Smooth muscle cell (in vitro differentiated cells): ENCODE results near the gene ACIN1. TPM values are rescaled to one million over a fixed set of nuclear protein-coding genes. Genes with fewer than 3 reads are reported as not detected.
A peak's percentile ranks its signal among the peaks of the same experiment; 100 is the strongest.

Experiments
- DNase-seq: peaks from one replicate; lab custom pipeline; 2025; ENCODE audit not compliant: unreplicated experiment; lab: John Stamatoyannopoulos, UW
- H2AFZ ChIP-seq: fragments of 200-600 bp; sonication (generic); 2 replicates; pipeline ENCODE4 v1.6.0; 2016; ENCODE audit warnings: antibody characterized with exemption, low read depth, mild to moderate bottlenecking
- H3F3A ChIP-seq: fragments of 200-600 bp; sonication (generic); 2 replicates; pipeline ENCODE4 v1.6.0; 2017; ENCODE audit warnings: antibody characterized with exemption, low read depth
- H3K27ac ChIP-seq: fragments of 200-600 bp; sonication (generic); 2 replicates; pipeline ENCODE4 v1.5.1; 2016; ENCODE audit warnings: low read depth, mild to moderate bottlenecking
- H3K27me3 ChIP-seq: fragments of 200-600 bp; sonication (generic); 2 replicates; pipeline ENCODE4 v1.6.1; 2016; ENCODE audit warnings: low read depth, mild to moderate bottlenecking
- H3K36me3 ChIP-seq: fragments of 200-600 bp; sonication (generic); 2 replicates; pipeline ENCODE4 v1.5.1; 2016; ENCODE audit warnings: low read depth
- H3K4me1 ChIP-seq: fragments of 200-600 bp; sonication (generic); 2 replicates; pipeline ENCODE4 v1.5.1; 2016; ENCODE audit warnings: low read depth
- H3K4me2 ChIP-seq: fragments of 200-600 bp; sonication (generic); 2 replicates; pipeline ENCODE4 v1.6.0; 2016; ENCODE audit warnings: mild to moderate bottlenecking
- H3K4me3 ChIP-seq: fragments of 200-600 bp; sonication (generic); 2 replicates; pipeline ENCODE4 v1.5.1; 2016; ENCODE audit warnings: mild to moderate bottlenecking
- H3K79me2 ChIP-seq: fragments of 200-600 bp; sonication (generic); 2 replicates; pipeline ENCODE4 v1.6.0; 2016; ENCODE audit warnings: low read depth, mild to moderate bottlenecking
- H3K9ac ChIP-seq: fragments of 200-600 bp; sonication (generic); 2 replicates; pipeline ENCODE4 v1.6.0; 2016; ENCODE audit warnings: low read depth
- H3K9me3 ChIP-seq: fragments of 200-600 bp; sonication (generic); replicated peaks from 2 replicates; pipeline ENCODE4 v1.5.1; 2016; ENCODE audit warnings: low read depth
- H4K20me1 ChIP-seq: fragments of 200-600 bp; sonication (generic); 2 replicates; pipeline ENCODE4 v1.6.0; 2016; ENCODE audit warnings: low read depth
- WGBS: methylation state at CpG from one replicate; pipeline ENCODE4 v1.1.7; 2016; ENCODE audit warnings: low lambda C conversion rate; 5-methylcytosine and 5-hydroxymethylcytosine counted together
- polyA plus RNA-seq: library from polyadenylated mRNA; unstranded; fragments of >200 nt; fragmentation: Nextera tagmentation; extraction: Ambion mirVana; gene quantifications from 2 replicates; pipeline ENCODE4 v1.2.1, GENCODE V29; 2016
- total RNA-seq: library from RNA; depleted of rRNA; stranded (reverse); fragments of >200 nt; gene quantifications from 2 replicates; pipeline ENCODE4 v1.2.3, GENCODE V29; 2014
- TF ChIP-seq, protein P1 (sequence below): fragments of 200-600 bp; sonication (generic); IDR thresholded peaks from 2 replicates; pipeline ENCODE4 v1.5.1; 2017; ENCODE audit warnings: borderline replicate concordance, mild to moderate bottlenecking, antibody characterized with exemption; ENCODE audit not compliant: insufficient read depth, poor library complexity, severe bottlenecking

ACIN1 gene
- total and polyA plus RNA-seq, 2 experiments from 2014 or later: 33.7 to 64.5 TPM

DNA sequence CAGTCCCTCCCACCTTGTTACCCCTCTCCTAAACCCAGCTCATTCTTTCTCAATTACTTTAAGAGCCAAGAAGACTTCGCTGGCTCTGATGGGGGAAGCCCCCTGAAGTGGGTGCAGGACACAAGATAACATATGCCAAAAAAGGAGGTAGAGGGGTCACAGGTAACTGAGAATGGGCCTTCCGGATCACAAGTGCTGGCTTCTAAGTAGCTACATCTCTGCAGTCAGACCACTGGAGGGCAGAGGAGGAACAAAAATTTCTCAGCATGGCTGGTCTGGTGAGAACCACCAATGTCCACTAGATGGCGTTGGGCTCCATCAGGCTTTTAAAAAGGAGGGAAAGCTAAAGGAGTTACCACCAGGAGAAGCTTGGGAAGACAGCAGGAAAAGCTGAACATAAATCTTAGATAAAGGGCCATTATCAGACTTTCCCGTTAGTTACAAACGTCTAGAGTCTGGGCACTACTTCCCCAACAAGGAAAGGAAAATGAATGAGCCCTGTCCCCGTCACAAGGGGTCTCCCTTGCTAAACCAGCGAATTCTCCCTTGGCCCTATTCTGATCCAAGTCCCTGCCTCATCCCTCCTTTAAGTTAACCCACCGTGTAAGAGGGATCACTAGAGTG lies 26.0 kb downstream of the ACIN1 start:
- no peak for DNase-seq
- Histone ChIP-seq H3K9ac (no peak overlapping the region), H3K79me2 (peaks cover 62% of the 10 kb centered on the region)

DNA sequence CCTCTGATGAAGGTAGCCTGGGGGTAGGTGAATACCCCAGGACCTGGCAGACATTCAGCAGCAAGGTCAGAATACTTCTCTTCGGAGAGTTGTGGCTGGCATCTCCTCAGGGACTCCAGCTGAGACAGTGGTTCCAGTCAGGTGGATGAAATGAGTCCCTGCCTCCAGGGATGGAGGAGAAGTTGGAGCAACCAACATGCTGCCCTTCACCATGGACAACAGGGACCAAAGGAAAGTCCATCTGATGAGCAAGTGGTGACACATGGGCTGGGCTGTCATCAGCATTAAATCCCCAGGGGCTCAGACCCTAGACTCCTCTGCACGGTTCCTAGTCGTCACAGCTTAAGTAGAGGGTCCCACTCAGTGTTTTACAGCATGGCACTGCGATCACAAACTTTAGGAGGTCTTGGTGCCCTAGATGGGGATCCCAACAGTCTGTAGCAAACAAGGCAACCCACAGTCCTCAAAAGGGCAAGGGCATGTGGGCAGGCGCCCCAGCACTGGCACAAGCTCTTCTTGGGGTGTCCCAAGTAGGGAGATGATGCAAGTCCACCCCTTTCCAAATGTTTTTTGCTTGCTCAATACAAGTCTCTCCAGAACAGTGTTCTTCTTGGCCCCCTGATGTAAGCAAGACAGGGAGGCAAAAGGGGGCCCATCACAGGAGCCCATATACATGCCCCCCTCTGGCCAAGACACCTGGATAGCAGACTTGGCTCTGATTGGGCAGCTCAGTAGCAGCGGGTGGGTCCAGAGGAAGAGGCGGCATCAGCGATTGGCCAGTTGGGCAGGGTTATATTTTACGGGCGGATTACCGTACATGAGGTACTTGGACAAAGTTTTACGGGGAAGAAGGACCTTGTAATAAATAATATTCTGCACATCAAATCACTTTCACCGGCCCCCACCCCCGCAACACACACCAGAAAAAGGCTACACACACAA lies 26.8 kb downstream of the ACIN1 start:
- Histone ChIP-seq H3K4me2 (peak overlapping the region; percentile 50), H3K36me3 (peaks cover 7% of the 10 kb centered on the region), H3K4me1 (peaks cover 26% of the 10 kb centered on the region), H3K27me3 (no peaks in the 10 kb centered on the region), H3F3A (peaks cover 44% of the 10 kb centered on the region), H3K9me3 (no peaks in the 10 kb centered on the region), H2AFZ (no peak overlapping the region), H4K20me1 (peaks cover 66% of the 10 kb centered on the region), H3K4me3 (no peak overlapping the region), H3K79me2 (peaks cover 58% of the 10 kb centered on the region), H3K27ac (no peak overlapping the region), H3K9ac (no peak overlapping the region)
- TF ChIP-seq, protein P1, sequence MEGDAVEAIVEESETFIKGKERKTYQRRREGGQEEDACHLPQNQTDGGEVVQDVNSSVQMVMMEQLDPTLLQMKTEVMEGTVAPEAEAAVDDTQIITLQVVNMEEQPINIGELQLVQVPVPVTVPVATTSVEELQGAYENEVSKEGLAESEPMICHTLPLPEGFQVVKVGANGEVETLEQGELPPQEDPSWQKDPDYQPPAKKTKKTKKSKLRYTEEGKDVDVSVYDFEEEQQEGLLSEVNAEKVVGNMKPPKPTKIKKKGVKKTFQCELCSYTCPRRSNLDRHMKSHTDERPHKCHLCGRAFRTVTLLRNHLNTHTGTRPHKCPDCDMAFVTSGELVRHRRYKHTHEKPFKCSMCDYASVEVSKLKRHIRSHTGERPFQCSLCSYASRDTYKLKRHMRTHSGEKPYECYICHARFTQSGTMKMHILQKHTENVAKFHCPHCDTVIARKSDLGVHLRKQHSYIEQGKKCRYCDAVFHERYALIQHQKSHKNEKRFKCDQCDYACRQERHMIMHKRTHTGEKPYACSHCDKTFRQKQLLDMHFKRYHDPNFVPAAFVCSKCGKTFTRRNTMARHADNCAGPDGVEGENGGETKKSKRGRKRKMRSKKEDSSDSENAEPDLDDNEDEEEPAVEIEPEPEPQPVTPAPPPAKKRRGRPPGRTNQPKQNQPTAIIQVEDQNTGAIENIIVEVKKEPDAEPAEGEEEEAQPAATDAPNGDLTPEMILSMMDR: no peak
- DNase-seq: no peak
- WGBS: 92% methylated on average over 14 of the region's 14 CpGs

More for the DNA sequence above, 26.0 kb downstream of the ACIN1 start:
- no peaks in the 10 kb centered on the region for H3K9me3 ChIP-seq
- H3K27ac ChIP-seq: peak overlapping the region; percentile 52
- H3F3A ChIP-seq: peaks cover 40% of the 10 kb centered on the region
- H3K4me1 ChIP-seq: peaks cover 26% of the 10 kb centered on the region
- 26% methylated on average over 8 of the region's 8 CpGs for WGBS
- H3K36me3 ChIP-seq: peaks cover 7% of the 10 kb centered on the region
- H3K4me2 ChIP-seq: peak overlapping the region; percentile 50
- no peaks in the 10 kb centered on the region for H3K27me3 ChIP-seq
- H2AFZ ChIP-seq: no peak overlapping the region
- H3K4me3 ChIP-seq: no peak overlapping the region
- H4K20me1 ChIP-seq: peaks cover 59% of the 10 kb centered on the region
- TF ChIP-seq, protein P1: peak; percentile 95

DNA sequence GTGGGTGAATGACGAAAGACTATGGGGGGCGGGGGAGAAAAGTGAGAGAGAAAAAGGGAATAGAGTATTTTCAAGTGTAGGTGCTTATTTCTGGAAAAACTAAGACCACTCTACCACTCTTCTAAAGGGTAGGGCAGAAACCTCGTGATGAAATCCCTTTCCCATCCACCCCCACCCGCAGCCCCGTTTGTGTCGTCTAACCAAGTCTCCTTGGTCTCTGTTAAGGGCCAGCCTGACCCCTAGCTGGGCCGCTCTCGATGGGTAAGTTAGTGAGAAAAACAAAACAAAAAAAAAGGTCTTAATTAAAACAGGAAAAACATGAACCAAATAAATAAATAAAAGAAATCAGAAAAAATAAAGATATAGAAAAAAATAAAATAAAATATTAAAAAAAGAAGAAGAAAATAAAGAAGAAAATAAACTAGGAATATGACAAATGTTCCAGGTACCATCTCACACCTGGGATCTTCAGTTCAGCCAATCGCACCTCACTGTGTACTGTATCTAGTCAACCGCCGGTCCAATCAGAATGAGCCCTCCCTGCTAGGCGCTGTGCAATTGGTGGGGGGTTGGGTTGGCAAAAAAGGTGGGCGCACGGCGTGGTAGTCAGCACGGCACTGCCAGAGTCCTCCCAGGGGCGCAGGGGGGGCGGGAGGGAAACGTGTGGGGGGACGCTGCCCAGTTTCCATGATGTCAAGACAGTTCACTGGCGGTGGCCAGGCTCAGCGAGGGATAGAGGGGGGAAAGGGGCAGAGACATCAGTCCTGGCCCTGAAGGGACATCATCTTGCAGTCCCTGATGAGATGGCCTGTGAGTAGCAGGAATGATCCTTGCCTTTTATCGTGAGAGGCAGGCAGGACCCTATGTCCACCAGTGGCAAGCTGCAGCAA lies 27.8 kb downstream of the ACIN1 start:
- Histone ChIP-seq H2AFZ (no peak overlapping the region), H3K79me2 (peaks cover 54% of the 10 kb centered on the region), H3K4me1 (peaks cover 22% of the 10 kb centered on the region), H3K36me3 (peaks cover 7% of the 10 kb centered on the region), H4K20me1 (peaks cover 73% of the 10 kb centered on the region), H3K27me3 (no peaks in the 10 kb centered on the region), H3K4me2 (no peak overlapping the region), H3F3A (peaks cover 52% of the 10 kb centered on the region), H3K4me3 (no peak overlapping the region), H3K9me3 (no peaks in the 10 kb centered on the region), H3K27ac (no peak overlapping the region), H3K9ac (no peak overlapping the region)
- DNase-seq: no peak
- TF ChIP-seq, protein P1: no peak
- 96% methylated on average over 21 of the region's 23 CpGs for WGBS
